PFSK-1 (cell line): ENCODE data around the gene CSF2.

Experiments used
- POLR2AphosphoS5 ChIP-seq: IDR thresholded peaks from 2 replicates; pipeline ENCODE4 v1.6.1; 2012; ENCODE audit warnings: low read depth, mild to moderate bottlenecking, control low read depth, low read length, moderate library complexity
- TF ChIP-seq, protein P1 (sequence below), 2 experiments: IDR thresholded peaks; 2 replicates each; pipeline versions ENCODE4 v1.6.1 to v1.8.0; 2011 to 2012; ENCODE audit warnings: low read depth in 2 of 2, low read length in 2 of 2, control low read depth in 1 of 2, inconsistent platforms in 1 of 2, mild to moderate bottlenecking in 1 of 2, moderate library complexity in 1 of 2; ENCODE audit not compliant: insufficient read depth in 1 of 2

DNA sequence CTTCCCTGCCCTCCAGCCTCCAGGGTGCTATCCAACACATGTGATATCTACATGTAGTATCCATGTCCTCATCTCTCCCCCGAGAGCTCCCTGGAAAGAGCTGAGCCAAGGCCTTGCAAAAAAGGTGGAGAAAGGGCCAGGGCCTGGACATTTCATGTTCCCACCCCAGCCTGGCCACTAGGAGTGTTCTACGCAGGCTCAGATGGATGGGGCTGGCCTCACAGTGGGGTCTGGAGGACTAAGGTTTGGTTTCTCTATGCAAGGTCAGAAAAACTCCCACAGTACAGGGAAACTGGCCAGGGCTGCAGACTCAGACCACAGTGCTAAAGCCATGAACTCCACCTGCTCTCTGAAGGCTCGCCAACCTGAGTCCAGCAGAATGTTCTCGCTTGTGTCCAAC is 1.5 kb upstream of the CSF2 start:
- TF ChIP-seq POLR2AphosphoS5, result no peak
- TF ChIP-seq, protein P1, sequence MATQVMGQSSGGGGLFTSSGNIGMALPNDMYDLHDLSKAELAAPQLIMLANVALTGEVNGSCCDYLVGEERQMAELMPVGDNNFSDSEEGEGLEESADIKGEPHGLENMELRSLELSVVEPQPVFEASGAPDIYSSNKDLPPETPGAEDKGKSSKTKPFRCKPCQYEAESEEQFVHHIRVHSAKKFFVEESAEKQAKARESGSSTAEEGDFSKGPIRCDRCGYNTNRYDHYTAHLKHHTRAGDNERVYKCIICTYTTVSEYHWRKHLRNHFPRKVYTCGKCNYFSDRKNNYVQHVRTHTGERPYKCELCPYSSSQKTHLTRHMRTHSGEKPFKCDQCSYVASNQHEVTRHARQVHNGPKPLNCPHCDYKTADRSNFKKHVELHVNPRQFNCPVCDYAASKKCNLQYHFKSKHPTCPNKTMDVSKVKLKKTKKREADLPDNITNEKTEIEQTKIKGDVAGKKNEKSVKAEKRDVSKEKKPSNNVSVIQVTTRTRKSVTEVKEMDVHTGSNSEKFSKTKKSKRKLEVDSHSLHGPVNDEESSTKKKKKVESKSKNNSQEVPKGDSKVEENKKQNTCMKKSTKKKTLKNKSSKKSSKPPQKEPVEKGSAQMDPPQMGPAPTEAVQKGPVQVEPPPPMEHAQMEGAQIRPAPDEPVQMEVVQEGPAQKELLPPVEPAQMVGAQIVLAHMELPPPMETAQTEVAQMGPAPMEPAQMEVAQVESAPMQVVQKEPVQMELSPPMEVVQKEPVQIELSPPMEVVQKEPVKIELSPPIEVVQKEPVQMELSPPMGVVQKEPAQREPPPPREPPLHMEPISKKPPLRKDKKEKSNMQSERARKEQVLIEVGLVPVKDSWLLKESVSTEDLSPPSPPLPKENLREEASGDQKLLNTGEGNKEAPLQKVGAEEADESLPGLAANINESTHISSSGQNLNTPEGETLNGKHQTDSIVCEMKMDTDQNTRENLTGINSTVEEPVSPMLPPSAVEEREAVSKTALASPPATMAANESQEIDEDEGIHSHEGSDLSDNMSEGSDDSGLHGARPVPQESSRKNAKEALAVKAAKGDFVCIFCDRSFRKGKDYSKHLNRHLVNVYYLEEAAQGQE (IDR thresholded peaks at IDR 0.05; ENCODE audit: insufficient read depth in 1 of 2, low read depth in 2 of 2, low read length in 2 of 2), result no peak
